Hepatocyte (in vitro differentiated cells): ENCODE measurements around the gene SUPT20HL1.

Experiments used
- EZH2phosphoT487 ChIP-seq: fragments of 200-600 bp; sonication (generic); IDR thresholded peaks from one replicate; pipeline ENCODE4 v1.6.1; 2018; ENCODE audit warnings: antibody characterized with exemption, mild to moderate bottlenecking, low read depth, moderate library complexity; ENCODE audit not compliant: unreplicated experiment, severe bottlenecking
- TF ChIP-seq, protein P1 (sequence below): fragments of 200-600 bp; sonication (generic); IDR thresholded peaks from 2 replicates; pipeline ENCODE4 v1.5.1; 2016; ENCODE audit warnings: antibody characterized with exemption, mild to moderate bottlenecking; ENCODE audit not compliant: poor library complexity

DNA sequence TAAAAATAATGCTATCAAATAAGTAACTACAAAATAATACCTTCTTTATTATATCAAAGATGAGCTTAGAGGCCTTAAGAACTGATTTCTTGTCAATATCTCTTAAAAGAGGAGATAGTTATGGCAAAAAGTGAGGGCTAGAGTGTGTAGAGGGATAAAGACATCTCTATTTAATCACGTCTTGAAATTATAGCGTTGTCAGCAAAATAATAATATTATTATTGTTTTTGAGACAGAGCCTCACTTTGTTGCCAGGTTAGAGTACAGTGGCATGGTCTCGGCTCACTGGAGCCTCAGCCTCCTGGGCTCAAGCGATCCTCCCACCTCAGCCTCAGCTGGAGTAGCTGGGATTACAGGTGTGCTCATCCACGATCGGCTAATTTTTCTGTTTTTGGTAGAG is 18.3 kb downstream of the SUPT20HL1 start:
- TF ChIP-seq, protein P1, sequence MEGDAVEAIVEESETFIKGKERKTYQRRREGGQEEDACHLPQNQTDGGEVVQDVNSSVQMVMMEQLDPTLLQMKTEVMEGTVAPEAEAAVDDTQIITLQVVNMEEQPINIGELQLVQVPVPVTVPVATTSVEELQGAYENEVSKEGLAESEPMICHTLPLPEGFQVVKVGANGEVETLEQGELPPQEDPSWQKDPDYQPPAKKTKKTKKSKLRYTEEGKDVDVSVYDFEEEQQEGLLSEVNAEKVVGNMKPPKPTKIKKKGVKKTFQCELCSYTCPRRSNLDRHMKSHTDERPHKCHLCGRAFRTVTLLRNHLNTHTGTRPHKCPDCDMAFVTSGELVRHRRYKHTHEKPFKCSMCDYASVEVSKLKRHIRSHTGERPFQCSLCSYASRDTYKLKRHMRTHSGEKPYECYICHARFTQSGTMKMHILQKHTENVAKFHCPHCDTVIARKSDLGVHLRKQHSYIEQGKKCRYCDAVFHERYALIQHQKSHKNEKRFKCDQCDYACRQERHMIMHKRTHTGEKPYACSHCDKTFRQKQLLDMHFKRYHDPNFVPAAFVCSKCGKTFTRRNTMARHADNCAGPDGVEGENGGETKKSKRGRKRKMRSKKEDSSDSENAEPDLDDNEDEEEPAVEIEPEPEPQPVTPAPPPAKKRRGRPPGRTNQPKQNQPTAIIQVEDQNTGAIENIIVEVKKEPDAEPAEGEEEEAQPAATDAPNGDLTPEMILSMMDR: no peak
- no peak for TF ChIP-seq EZH2phosphoT487
